HPDE6-E6E7 (cell line): Measurements from ENCODE around the gene TM9SF4.

Experiments
- DNase-seq: peaks from one replicate; pipeline ENCODE4 v3.0.0; 2011; ENCODE audit warnings: missing footprints; ENCODE audit errors: extremely low spot score

Gene TM9SF4

GRCh38 chr20:32127347-32127746 is 17.8 kb downstream of the TM9SF4 start:
- no peak for DNase-seq

GRCh38 chr20:32128167-32128566 is 18.7 kb downstream of the TM9SF4 start:
- no peak for DNase-seq

GRCh38 chr20:32129863-32130262 is 20.3 kb downstream of the TM9SF4 start:
- no peak for DNase-seq

- no peak for DNase-seq
Measured at GRCh38 chr20:32130352-32130751, 20.8 kb downstream of the TM9SF4 start.

- no peak for DNase-seq
Measured at GRCh38 chr20:32130965-32131364, 21.5 kb downstream of the TM9SF4 start.

- DNase-seq: no peak
Measured at GRCh38 chr20:32132911-32133549, 23.5 kb downstream of the TM9SF4 start.

GRCh38 chr20:32134026-32134425 is 24.5 kb downstream of the TM9SF4 start:
- DNase-seq: no peak

- no peak for DNase-seq
Measured at GRCh38 chr20:32135983-32136515, 26.5 kb downstream of the TM9SF4 start.

- no peak for DNase-seq
Measured at GRCh38 chr20:32138921-32139320, 29.4 kb downstream of the TM9SF4 start.

GRCh38 chr20:32139947-32140346 is 30.4 kb downstream of the TM9SF4 start:
- DNase-seq: no peak

GRCh38 chr20:32140603-32141002 is 31.1 kb downstream of the TM9SF4 start:
- DNase-seq: no peak

GRCh38 chr20:32141465-32141980 is 32.0 kb downstream of the TM9SF4 start:
- DNase-seq: no peak

- DNase-seq: no peak
Measured at GRCh38 chr20:32142088-32142487, 32.6 kb downstream of the TM9SF4 start.

GRCh38 chr20:32142991-32143390 is 33.5 kb downstream of the TM9SF4 start:
- DNase-seq: no peak

GRCh38 chr20:32144898-32145662 is 35.6 kb downstream of the TM9SF4 start:
- DNase-seq: no peak

- no peak for DNase-seq
Measured at GRCh38 chr20:32149566-32150170, 40.2 kb downstream of the TM9SF4 start.

GRCh38 chr20:32150291-32150848 is 40.9 kb downstream of the TM9SF4 start:
- no peak for DNase-seq

GRCh38 chr20:32152421-32153155 is 43.1 kb downstream of the TM9SF4 start:
- DNase-seq: no peak

GRCh38 chr20:32153156-32153665 is 43.7 kb downstream of the TM9SF4 start:
- no peak for DNase-seq

- no peak for DNase-seq
Measured at GRCh38 chr20:32153771-32154170, 44.3 kb downstream of the TM9SF4 start.
